ENCODE measurements around the gene LDLRAD4. TPM values are rescaled to one million over a fixed set of nuclear protein-coding genes. Genes with fewer than 3 reads are reported as not detected.

The LDLRAD4 gene
- total and polyA plus RNA-seq, 9 of the 15 experiments (the other 6 are each of a cell fraction or from before 2014, with no cell fraction given), result 0.01 TPM; not detected in 8

GRCh38 chr18:13178976-13179375 is 39.6 kb upstream of the LDLRAD4 start:
- no peaks in the 10 kb centered on the region for H3K36me3 ChIP-seq (ENCODE audit: control insufficient read depth, insufficient read depth, low read length)
- no peak overlapping the region for H3K27ac ChIP-seq (ENCODE audit: extremely low read depth, low read depth, low read length)
- peak; percentile 41; the same call in 1 of the 2 replicates for TF ChIP-seq NFE2 (IDR thresholded peaks at IDR 0.05; ENCODE audit: low read depth)
- TF ChIP-seq MAZ (CRISPR knock-in tag; conservative IDR thresholded peaks at IDR 0.05 in 1 of 2, IDR thresholded peaks at IDR 0.05 in 1 of 2), result no peak
- 0 out of 2 replicates have a peak, but pooled peaks have one; percentile 18 for TF ChIP-seq MAFG (tag; conservative IDR thresholded peaks at IDR 0.05)
- peak; percentile 72 for TF ChIP-seq FOSL1 (tag; conservative IDR thresholded peaks at IDR 0.05)
- TF ChIP-seq HBP1 (CRISPR knock-in tag; IDR thresholded peaks at IDR 0.05), result no peak
- 0 out of 2 replicates have a peak, but pooled peaks have one; percentile 12 for TF ChIP-seq ARID1B (IDR thresholded peaks at IDR 0.05)
- TF ChIP-seq, protein P1, sequence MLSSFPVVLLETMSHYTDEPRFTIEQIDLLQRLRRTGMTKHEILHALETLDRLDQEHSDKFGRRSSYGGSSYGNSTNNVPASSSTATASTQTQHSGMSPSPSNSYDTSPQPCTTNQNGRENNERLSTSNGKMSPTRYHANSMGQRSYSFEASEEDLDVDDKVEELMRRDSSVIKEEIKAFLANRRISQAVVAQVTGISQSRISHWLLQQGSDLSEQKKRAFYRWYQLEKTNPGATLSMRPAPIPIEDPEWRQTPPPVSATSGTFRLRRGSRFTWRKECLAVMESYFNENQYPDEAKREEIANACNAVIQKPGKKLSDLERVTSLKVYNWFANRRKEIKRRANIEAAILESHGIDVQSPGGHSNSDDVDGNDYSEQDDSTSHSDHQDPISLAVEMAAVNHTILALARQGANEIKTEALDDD (IDR thresholded peaks at IDR 0.05), result peak; percentile 21; the same call in 1 of the 2 replicates
- DNase-seq (ENCODE audit: extremely low read depth in 1 of 4, low spot score in 3 of 4), result peak in 1 of 4 experiments; percentile 3
- no TSS peak for BruUV-seq (replicated peaks)
- no peak overlapping the region for H2AFZ ChIP-seq (ENCODE audit: low read depth, low read length)
- WGBS (ENCODE audit: insufficient coverage, low coverage, missing lambda C conversion rate), result 2% methylated on average over 4 of the region's 4 CpGs
- FAIRE-seq, result no peak
- ChIA-PET POLR2A (interaction anchor here (0.6 to 1.7 kb wide), 2 partner anchors 19 to 349 kb away, joined by 3 to 6 read pairs; no protein-coding TSS in a partner anchor), CTCF (ENCODE audit: low intra/inter-chr PET ratio) (no interaction called here)
- peaks cover 5% of the 10 kb centered on the region in 2 experiments; a peak in 3 of 5 replicates for H3K4me1 ChIP-seq (replicated peaks in 1 of 2; ENCODE audit: control insufficient read depth in 2 of 2, insufficient read depth in 2 of 2, low read length in 2 of 2)
- 0 out of 2 replicates have a peak, but pooled peaks cover 2% of the 10 kb centered on the region for H4K20me1 ChIP-seq (replicated peaks; ENCODE audit: control insufficient read depth, insufficient read depth, low read length)
- no peak for ATAC-seq
- peaks cover 20 to 21% of the 10 kb centered on the region in 2 experiments for H3K27me3 ChIP-seq (ENCODE audit: control insufficient read depth in 2 of 2, insufficient read depth in 2 of 2, low read length in 2 of 2)
- H3K4me2 ChIP-seq (ENCODE audit: insufficient read depth, low read length), result no peak overlapping the region
- intact Hi-C loops (cut with micrococcal nuclease), result no loop called here
- H3K4me3 ChIP-seq, result no peak overlapping the region
- H3K9ac ChIP-seq (ENCODE audit: insufficient read depth in 1 of 2, low read depth in 2 of 2, low read length in 2 of 2), result no peak overlapping the region
- no peaks in the 10 kb centered on the region for H3K79me2 ChIP-seq (ENCODE audit: control insufficient read depth, insufficient read depth, low read length)
- H3K9me1 ChIP-seq (ENCODE audit: control insufficient read depth, insufficient read depth, low read length), result no peaks in the 10 kb centered on the region
- in situ Hi-C loops (cut with MboI), result no loop called here
- no peaks in the 10 kb centered on the region for H3K9me3 ChIP-seq (replicated peaks; ENCODE audit: control insufficient read depth, insufficient read depth, low read depth, low read length)

Measured in K562 (cell line).